Dedifferentiated amniotic fluid mesenchymal stem cell (primary cell): Measurements from ENCODE around the gene CLASP1.
"Not testable (repeated sequence)": the region's sequence is repeated elsewhere in the genome, so short reads cannot be mapped to it uniquely, and the experiment has no call there.

Experiments used
- DNase-seq: peaks from one replicate; pipeline ENCODE4 v3.0.0-alpha.2; 2016; ENCODE audit errors: extremely low spot score

Gene CLASP1

GRCh38 chr2:121326628-121327027, 322.6 kb downstream of the CLASP1 start:
- no peak for DNase-seq

DNA sequence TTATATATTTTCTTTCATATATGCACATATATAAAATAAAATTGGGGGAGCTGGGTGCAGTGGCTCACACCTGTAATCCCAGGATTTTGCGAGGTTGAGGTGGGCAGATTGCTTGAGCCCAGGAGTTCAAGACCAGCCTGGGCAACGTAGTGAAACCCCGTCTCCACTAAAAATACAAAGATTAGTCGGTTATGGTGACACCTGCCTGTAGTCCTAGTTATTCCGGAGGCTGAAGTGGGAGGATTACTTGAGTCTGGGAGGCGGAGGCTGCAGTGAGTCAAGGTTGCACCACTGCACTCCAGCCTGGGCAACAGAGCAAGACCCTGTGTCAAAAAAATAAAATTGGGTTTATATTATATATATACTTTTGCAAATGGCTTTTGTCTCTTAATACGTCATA, 324.7 kb downstream of the CLASP1 start:
- no peak for DNase-seq

DNA sequence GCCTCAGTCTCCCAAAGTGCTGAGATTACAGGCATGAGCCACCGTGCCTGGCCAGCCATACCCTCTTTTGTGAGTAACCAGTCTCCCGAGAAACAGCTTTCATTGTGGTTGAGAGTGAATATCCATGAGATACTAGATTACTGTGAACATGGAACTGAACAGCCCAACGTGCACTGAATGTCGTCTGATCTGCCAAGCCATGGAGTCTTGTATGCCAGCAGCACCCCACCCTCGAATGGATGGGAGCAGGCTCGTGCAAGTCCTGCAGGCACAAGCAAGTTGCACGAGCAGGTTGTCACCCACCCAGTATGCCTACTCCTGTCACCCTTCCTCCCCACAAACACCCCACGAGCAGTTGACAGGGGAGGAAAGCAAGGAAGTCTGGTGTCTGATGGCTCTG, 327.8 kb downstream of the CLASP1 start:
- no peak for DNase-seq

DNA sequence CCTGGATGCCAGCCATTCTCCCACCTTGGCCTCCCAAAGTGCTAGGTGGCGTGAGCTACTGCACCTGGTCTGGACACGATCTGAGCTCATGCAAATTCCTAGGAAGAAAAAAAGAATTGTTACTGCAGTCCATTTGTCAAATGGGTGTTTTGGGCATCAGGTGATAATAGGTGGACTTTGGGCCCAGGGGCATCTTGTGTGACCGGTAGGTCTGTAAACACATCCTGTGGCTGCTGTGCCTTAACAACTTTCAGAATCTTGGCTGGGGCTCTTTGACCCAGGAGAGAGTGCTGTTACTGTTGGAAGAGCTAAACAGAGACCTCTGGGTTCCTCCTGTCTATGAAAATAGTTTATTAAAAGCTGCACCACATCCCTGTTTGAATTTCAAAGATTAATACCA, 329.3 kb downstream of the CLASP1 start:
- no peak for DNase-seq

DNA sequence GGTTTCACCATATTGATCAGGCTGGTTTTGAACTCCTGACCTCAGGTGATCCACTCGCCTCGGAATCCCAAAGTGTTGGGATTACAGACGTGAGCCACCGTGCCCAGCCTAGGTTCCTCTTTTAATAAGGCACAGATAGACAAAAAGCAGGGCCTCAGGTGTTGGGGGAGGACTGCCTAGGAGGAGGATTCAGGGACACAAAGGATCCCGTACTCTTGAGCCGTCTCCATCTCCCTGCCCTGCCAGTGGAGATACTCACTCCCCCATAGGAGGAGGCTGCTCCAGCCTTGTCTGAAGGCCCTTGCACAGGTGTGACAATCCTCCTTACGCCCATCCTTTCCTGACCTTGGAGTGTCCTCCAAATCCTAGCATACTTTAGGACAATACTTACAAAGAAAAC, 332.3 kb downstream of the CLASP1 start:
- no peak for DNase-seq

- not testable (repeated sequence) for DNase-seq
These were observed 335.6 kb downstream of the CLASP1 start for GRCh38 chr2:121313701-121314100.

DNA sequence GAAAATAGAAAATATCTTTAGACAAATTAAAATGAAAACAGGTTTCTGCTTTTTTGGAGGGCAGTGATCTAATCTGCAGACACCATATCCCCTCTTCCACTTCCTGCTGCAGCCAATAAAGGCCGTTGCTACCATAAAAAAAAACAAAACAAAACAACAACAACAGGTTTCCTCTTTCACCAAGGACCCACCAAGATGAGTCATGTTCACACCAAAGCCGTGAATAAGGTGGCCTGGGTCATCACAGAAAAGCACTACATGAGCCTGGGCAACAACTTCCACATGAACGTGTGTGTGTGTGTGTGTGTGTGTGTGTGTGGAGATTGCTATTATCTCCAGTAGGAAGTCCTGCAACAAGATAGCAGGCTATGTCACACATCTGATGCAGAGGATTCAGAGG, 339.5 kb downstream of the CLASP1 start:
- no peak for DNase-seq

DNA sequence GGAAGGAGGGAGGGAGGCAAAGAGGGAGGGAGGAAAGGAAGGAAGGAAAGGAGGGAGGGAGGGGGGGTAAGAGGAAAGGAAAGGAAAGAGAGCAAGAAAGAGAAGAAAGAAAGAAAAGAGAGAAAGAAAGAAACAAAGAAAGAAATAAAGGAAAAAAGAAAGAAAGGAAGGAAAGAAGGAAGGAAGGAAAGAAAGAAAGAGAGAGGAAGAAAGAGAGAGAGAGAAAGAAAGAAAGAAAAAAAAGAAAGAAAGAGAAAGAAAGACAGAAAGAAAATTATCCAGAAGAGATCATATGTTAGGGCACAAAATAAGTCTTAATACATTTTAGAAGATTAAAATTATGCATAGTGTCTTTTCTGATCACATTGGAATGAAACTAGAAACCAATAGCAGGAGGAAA, 339.9 kb downstream of the CLASP1 start:
- DNase-seq, result no peak

DNA sequence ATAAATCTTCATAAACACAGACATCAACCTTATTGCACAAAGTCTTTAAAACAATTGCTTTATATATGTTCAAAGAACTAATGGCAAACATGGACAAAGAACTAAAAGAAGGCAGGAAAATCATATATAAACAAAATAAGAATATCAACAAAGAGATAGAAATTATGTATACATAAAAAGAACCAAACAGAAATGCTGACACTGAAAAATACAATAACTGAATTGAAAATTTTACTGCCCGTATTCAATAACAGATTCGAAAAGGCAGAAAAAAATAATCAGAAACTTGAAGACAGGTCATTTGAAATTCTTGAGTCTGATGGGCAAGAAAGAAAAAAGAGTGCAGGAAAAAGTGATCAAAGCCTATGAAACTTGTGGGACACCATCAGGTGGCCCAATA, 342.2 kb downstream of the CLASP1 start:
- DNase-seq, result no peak

DNA sequence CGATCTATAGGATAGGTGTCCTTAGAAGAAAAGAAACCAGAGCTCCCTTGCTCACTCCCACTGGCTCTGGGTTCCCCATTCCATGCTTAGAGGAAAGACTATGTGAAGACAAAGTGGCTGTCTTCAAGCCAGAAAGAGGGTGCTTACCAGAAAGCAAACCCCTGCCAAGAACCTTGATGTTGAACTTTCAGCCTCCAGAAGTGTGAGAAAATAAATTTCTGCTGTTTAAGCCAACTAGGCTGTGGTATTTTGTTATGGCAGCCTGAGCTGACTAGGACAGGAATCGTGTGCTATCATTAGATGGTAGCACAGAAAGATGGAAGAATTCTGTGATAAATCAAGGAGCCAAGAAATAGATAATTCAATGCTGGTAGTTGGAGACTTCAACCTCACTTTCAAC, 344.3 kb downstream of the CLASP1 start:
- no peak for DNase-seq

DNA sequence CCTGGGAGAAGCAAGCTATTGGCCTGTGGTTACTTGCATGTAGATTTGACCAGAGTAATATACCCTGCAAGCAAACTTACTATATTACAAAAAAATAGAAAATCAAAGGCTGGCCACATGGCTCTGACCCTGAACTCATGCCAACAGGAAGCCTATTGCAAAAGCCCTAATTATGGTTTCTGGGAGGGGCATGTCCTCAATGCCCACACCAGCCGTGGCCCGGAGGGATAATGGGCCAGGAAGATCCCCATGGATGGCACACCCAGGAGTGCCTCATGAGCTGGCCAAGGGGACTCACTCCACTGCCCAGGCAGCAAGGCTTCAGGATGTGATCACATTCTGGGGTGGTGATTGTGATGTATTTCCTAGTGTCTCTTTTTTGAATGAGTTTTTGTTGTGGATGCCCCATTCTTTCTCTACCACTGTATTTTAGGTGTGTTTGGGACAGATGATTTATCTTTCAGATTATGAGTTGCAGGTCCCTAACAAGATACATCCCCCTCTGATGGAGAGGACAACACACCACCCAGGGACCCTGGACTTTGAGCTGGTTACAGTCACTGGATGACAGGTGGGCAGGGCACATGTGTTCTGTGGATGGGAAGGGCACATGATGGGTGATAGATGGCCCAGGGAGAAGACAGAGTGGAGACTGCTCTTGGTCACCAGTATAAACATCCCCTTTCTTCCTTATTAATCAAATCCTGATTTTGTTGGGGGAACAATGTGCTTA, 345.6 kb downstream of the CLASP1 start:
- DNase-seq, result no peak

DNA sequence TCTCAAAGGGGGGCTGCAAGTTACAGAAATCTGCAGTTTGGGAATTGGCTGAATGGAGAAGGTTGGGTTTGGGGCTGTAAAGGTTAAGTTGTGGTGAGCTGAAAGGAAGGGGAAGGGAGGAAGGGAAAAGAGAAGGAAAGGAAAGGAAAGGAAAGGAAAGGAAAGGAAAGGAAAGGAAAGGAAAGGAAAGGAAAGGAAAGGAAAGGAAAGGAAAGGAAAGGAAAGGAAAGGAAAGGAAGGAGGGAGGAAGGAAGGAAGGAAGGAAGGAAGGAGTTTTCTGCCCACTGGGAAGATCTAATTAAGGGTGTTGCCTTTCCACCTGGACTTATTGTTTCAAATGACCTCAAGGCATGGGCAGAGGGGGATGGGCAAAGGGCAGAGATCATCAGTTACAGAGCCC, 348.1 kb downstream of the CLASP1 start:
- not testable (repeated sequence) for DNase-seq

DNA sequence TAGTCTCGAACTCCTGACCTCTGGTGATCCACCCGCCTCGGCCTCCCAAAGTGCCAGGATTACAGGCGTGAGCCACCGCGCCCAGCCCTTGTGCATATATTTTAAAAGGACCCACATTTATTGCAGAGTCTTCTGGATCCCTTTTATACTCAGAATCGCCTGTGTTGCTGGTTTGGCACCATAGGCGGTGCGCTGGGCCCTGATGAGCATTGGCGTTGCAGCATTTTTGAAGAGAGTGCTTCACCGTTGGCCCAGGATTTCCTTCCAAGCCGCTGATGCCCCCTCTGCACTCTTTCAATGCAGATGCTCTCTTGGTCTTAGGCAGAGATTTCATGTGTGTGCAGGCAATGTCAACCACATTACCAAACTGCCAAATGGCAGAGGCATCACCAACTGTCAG, 350.8 kb downstream of the CLASP1 start:
- no peak for DNase-seq

DNA sequence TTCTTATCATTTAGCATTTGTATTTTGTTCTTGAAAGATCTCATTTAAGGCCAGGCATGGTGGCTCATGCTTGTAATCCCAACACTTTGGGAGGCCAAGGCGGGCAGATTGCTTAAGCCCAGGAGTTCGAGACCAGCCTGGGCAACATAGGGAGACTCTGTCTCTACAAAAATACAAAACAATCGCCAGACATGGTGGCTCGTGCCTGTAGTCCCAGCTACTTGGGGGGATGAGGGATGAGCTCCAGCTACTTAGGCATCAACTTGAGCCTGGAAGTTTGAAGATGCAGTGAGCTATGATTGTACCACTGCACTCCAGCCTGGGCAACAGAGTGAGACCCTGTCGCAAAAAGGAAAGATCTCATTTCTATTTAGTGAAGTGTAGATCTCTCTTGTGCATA, 351.4 kb downstream of the CLASP1 start:
- DNase-seq, result not testable (repeated sequence)

- no peak for DNase-seq
These were observed 351.9 kb downstream of the CLASP1 start for GRCh38 chr2:121297217-121297830.

DNA sequence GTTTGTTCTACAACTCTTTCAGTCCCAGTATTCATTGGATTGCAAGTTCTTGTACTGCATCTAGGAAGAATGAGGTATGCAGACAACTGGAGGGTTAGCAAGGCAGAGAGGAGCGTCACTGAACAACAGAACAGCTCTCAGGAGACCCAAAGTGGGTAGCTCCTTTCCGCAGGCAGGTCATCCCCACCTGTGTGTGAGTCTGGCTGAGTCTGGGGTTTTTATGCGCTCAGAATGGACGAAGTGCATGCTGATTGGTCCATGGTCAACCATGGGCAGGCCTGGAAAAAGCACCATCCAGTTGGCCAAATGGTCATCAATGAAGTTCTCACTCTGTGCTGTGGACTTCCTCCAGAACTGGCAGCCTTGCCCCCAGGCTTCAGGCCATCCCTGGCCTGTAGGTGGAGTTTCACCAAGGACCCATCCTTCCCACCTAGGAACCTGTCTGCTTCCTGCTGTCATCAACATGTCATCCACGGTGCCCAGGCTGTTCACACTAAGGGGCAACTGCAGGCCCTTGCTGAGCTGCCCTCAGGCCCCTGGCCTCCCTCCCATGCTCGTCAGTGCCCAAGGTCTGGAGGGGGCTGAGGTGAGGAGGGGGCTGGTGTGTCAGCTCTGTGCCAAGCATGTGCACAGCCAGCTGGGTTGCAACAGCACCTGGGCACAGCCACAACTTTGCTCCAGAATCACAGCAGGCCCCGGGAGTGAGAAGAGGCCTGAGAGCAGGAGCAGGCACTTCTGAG, 353.2 kb downstream of the CLASP1 start:
- DNase-seq, result no peak

- DNase-seq, result no peak
These were observed 354.1 kb downstream of the CLASP1 start for GRCh38 chr2:121294881-121295840.

DNA sequence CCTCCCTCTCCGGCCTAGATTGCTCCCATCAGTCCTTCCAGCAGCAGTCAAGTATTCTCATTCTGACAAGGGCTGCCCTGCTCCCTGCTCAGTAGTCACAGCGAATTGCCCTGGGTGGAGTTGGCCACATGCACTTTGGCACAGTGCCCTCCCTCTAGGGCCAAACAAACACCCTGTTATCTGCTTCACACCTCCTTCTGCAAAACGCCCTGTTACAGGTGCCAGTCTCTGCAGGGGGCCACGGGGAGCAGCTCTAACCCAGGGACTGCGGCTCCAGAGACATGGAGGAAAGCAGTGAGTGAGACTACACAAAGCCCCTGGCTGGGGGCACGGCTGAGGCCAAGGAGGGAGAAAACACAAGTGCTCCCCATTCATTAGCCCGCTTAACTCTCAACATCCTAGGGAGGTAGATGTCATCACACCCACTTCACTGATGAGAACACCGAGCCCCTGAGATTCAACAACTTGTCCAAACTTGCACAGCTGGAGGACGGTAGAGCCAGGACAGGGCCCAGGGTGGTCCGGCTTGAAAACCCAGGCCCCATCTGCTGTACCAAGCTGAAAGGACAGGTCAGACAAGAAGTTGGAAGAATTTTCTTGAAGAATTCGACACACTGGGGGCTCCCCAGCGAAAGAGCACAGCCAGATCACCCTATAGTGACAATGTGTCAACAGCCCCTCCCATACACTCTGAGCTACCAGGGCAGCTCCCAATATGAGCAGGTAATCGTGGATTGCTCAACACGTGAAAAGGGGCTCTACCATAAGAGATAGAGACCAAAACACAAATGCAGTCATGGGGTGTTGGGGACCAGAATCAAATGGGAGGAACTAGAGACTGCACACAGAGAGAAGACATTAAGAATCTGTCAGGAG, 355.6 kb downstream of the CLASP1 start:
- no peak for DNase-seq

GRCh38 chr2:121291251-121291580, 358.0 kb downstream of the CLASP1 start:
- no peak for DNase-seq

GRCh38 chr2:121289271-121289670, 360.0 kb downstream of the CLASP1 start:
- no peak for DNase-seq
